Measurements from ENCODE around the gene CENPP.
A peak's percentile ranks its signal among the peaks of the same experiment; 100 is the strongest.

The CENPP gene

DNA sequence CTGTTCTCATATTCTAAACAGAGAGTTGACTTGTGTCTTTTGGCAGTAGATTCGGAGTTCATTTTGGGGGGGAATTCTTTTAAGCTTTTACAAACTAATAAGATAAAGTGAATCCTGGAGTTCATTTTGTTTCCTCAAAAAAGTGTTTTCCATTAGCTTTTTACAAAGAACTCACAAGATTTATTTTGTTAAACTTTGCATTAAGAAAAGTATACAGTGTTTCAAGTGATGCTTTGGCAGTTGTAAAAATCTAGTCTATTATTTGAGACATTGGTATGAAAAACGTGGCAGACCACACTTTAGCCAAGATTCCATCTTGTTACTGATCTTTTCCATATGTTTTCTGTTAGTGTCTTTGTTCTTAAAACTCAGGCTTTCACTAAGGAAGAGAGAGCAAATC lies 99.7 kb downstream of the CENPP start:
- DNase-seq (ENCODE audit: low read depth): no peak

DNA sequence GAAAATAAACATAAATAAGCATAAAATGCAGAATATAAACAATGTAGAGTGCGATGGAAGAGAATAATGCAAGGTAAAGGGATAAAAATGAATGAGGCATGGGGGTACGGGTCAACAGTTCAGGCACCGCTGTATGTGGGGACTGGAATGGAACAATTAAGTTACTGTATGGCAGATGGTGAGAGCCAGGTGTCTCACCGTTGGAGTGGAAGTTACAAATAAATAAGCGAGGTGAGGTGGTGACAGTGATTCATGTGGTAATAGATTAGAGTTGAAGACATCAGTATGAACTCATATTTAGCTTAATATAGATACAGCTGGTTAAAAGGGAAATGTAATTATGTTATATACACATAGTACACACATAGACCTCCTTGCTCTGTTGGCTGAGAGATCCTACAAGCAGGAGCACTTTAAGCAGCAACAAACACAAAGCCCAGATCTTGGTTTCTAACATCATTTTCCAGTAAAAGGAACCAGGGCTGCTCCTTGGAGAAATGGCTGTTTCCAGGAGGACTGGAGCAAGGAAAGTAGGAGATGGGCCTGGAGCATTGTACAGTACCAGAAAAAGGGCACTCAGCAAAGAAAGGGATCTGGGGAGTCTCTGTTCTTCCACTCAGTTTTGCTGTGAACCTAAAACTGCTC lies 100.9 kb downstream of the CENPP start:
- DNase-seq (ENCODE audit: low read depth): no peak

DNA sequence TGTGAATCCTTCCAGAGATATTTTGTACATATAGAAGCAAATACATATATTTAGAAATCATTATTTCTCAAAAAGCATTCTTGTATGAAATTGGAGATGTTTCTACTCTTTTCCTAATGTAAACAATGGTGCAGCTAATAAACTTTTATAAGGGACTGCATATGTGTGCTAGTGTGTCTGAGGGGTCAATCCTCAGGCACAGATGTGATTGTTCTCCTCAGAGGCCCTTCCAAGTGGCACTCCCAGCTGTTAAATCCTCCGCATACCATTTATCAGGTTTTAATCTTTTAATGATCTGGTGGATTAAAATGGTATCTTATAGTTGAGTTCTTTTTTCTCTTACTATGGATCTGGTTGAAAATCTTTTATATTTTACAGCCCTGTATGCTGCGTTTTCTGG lies 104.1 kb downstream of the CENPP start:
- DNase-seq (ENCODE audit: low read depth): no peak

DNA sequence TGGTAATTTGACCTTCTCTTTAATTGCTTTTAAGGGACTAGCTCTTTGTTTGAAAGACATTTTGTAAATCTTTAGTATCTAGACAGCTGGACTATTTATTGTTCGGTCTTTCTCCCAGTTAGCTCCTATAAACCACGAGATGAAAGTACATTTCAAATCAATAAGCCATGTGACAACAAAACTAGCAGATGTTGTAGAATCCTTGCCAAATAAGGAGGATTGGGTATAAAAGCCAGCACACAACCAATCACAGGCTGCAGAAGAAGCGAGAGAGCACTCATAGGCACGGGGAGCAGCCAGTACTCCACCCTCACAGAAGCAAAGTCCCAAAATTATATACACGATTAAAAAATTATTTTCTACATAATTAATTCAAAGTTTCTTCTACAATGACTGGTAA lies 106.6 kb downstream of the CENPP start:
- DNase-seq (ENCODE audit: low read depth): no peak

DNA sequence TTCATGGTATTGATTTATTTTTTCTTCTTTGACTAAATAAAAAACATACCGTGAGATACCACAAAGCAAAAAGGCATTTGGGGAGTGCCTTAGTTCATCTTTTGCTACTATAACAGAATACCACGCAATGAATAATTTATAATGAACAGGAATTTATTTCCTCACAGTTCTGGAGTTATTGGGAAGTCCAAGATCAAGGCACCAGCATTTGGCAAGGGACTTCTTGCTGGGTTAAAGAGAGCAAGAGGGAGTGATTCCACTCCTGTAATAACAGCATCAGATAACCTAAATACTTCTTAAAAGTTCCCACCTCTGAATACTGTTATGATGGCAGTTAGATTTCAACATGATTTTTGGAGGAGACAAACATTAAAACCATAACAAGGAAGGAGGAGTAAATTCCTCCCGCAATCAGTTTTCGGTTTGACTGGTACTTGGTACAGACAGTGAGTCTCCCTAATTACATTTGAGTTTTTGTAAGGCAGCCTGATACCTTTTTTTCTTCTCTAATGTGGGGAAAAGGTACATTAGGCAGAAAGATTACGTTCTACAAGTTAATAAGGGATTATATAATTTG lies 107.3 kb downstream of the CENPP start:
- DNase-seq (ENCODE audit: low read depth): no peak

DNA sequence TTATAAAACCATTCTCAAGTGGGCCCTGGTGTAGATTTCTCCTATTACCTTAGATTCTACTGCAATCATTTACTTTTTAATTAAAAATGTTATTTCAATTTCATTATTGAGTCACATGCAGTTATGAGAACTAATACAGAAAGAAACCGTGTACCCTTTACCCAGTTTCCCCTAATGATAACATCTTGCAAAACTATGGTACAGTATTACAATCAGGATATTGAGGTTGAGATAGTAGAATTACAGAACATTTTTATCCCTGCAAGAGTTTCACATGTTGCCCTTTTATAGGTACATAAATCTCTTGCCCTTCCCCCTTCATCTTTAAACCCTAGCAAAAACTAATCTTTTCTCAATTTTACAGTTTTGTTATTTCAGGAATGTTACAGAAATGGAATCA lies 109.5 kb downstream of the CENPP start:
- DNase-seq (ENCODE audit: low read depth): no peak

DNA sequence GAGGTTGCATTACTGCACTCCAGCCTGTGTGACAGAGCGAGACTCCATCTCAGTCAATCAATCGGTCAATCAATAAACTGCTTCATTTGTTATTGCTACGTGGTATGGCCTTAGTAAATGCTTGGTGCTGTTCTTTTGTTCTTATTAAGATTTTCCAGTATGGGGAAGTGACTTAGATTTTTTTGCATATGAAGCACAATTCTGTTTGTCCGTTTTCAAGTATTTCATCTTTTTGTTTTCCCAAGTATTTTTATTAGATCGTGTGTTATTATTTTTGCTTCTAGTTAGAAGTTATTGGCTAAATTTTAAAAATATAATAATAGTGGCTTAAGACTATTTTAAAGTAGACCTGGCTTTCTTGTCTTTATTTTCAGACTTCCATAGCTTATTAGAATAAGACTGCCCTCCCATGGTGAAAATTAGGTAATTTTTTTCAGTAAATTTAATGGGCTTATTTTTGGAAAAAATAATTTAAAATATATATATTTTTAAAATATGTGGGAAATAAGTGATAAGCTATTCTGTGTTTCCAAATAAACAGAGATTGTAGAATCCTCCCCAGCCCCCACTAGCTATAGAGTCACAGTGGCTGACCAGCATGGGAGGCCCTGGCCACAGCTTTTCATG lies 113.3 kb downstream of the CENPP start:
- DNase-seq (ENCODE audit: low read depth): no peak

DNA sequence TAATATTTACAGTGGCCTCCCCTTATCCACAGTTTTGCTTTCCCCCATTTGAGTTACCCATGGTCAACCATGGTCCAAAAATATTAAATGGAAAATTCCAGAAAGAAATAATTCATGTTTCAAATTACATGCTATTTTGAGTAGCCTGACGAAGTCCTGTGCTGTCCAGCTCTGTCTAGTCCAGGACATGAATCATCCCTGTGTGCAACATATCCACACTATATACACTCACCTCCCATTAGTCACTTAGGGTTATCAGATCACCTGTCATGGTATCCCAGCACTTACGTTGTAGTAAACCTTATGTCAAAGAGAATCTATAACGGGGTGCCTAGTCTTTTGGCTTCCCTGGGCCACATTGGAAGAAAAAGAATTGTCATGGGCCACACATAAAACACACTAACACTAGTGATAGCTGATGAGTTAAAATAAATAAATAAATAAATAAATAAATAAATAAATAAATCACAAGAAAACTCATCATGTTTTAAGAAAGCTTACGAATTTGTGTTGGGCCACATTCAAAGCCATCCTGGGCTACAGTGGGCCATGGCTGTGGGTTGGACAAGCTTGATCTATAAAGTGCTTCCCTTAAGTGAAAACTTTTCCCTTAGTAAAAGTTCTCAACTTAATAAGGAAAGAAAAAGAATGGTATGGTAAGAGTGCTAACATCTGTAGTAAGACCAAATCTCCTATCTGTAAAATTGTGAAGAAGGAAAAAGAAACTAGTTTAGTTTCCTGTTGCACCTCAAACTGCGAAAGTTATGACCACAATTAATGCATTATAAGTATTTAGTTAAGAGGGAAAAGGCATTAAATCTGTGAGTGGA lies 114.4 kb downstream of the CENPP start:
- no peak for DNase-seq (ENCODE audit: low read depth)

DNA sequence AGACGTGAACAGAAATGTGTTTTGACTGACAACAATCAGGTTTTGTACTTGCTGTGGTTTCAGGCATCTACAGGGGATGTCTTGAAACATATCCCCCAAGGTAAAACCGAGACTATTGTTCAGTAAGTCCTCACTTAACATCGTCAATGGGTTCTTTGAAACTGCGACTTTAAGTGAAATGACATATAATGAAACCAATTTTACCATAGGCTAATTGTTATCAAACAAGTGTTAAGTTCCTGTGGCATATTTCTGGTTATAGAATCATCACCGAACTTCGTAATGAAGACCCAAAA lies 114.9 kb downstream of the CENPP start:
- DNase-seq (ENCODE audit: low read depth): no peak

DNA sequence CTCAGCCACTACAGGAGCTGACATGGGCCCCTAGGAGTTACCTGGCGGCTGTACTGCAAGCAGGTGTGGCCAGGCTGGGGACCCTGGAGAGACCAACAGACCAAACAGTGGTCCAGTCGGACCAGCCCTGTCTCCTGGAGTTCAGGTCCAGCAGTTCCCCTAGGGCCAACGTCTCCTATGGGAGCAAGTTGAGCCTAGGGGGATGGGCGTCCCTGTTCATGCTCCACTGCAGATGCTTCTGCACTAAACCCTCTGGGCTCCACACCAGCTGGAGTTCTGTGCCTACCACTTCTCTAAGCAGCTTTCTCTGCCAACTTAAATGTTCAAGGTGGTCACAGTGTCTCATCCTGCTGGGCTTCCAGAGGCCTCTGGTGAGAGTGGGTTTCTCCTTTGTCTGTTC lies 119.1 kb downstream of the CENPP start:
- no peak for DNase-seq (ENCODE audit: low read depth)

DNA sequence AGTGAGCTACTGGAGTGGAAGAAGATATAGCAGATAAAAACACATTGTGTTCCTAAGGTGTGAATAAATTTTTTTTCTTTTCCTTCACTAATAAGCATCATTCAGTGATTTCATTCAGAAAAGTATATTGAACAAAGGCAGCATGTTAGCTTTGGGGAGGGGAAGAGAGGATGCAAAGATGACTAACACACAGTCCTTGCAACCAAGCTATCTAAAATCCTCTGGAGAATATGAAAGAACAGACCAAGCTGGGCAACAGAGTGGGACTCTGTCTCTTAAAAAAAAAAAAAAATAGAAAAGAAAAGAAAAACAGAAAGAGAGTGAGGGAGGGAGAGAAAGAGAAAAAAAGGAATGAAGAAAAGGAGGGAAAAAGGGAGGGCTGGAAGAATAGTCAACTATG lies 120.8 kb downstream of the CENPP start:
- DNase-seq (ENCODE audit: low read depth): no peak

DNA sequence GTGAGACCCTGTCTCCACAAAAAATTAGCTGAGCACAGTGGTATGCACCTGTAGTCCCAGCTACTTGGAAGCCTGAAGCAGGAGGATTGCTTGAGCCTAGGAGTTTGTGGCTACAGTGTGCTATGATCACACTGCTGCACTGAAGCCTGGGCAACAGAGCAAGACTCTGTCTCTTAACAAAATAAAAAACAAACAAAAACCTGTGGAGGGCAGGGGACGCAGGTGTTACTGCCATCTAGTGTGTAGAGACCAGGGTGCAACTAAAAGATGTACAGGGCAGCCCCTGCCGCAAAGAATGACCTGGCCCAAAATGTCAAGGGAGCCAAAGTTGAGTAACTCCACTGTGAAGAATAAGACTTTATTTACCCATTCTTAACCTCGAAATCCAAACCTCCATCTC lies 129.5 kb downstream of the CENPP start:
- DNase-seq (ENCODE audit: low read depth): no peak

DNA sequence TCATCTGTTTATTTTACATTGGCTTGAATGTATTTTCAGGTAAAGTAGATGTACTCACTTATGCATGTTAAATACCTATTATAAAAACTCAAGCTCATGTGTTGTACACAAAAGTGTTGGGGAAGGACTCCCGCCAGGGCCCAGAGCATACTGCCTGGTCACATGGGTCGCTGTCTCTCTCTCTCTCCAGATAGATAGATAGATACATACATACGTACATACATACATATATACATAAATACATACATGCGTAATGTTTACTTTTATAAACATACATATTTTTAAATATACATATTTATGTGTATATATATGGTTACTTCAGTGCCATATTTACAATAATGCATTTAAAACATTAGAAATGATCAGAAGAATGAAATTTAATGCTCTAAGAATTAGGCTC lies 131.8 kb downstream of the CENPP start:
- DNase-seq (ENCODE audit: low read depth): no peak

DNA sequence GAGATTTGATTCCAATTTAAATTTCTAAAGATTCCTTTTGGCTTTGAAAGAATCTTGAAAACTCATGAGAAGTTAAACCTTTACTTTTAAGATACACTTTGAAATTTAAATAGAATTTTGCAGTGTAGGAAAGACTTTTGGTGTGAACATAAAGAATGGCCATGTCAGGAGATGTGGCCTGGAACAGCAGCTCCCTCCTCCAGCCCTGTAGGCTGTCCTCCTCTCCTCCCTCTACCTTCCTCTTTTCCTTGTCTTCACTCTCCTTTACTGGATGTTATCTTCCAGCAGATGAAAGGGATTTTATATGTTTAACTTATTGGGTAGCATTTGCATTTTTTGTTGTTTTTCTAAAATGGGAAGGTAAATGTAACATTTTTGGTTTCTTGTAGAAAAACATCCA lies 137.6 kb downstream of the CENPP start:
- no peak for DNase-seq (ENCODE audit: low read depth)

DNA sequence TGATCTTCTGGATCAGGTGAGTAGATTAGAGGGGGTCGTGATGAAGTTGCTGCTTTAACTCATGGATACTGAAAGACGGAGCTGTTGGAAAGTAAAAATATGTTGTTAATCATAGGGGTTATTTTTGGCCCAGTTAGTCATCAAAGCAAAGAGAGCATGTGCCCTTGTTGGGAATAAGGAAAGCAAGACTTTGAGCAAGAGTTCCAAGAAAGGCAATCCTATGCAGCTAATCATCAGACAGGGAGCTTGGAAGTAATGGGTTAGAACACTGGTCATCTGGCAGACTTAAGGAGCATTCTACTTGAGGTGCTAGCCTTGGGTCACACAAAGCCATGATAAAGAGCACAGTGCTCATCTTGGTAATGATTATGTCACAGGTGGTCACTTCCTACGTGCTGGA lies 138.2 kb downstream of the CENPP start:
- peak; percentile 80 for DNase-seq (ENCODE audit: low read depth)

DNA sequence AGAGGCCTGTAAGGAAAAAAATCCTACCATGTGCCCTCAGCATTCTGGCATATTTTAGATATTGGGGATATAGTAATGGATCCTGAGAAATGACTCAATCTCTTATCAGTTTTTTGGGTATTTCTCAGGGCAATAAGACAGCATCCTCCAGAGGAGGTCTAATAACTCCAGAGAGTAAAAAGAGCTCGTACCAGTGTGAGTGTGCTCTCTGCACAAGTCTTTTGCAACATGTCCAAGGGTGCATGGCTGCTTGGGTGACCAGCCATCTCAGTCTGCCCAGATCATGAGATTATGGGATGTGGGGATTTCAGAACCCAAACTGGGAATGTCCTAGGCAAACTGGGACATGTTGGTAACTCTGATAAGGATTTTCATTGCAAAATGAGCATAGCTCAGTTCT lies 141.3 kb downstream of the CENPP start:
- DNase-seq (ENCODE audit: low read depth): no peak

DNA sequence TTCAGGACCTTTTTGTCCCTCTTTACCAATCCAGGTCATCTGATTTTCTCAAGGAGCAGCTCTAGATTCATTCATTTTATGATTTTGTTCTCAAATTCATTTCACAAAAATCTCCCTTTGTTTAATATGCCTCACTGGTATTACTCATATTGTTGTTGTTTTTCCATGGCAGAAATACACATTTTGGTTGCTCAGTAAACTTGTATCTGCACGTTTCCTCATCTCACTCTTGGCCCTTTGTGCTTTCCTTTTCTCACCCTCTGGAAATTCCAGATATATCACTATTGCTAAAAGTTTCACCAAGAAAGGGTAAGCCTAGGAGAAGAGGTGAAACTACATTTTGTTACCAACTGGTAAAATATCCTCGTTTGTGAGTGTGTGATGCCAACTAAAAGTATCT lies 141.8 kb downstream of the CENPP start:
- DNase-seq (ENCODE audit: low read depth): no peak

DNA sequence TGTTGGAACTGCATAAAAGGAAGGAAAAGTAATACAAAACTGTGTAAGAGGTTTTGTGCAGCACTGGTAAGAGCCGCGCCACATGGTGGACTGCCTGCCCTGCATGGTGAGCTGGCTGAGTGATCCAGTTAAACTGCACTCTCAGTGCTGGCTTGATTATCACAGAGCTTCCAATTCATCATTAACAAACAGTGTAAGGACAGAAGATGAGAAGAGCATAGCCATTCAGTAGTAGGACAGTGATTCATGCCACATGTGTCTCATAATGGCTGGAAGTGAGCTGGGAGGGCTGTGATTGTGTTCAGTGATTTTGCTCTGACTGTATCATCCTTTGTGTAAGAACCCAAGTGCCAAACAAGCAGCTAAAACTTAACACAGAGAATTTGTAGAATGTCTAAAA lies 142.5 kb downstream of the CENPP start:
- DNase-seq (ENCODE audit: low read depth): peak; percentile 57

DNA sequence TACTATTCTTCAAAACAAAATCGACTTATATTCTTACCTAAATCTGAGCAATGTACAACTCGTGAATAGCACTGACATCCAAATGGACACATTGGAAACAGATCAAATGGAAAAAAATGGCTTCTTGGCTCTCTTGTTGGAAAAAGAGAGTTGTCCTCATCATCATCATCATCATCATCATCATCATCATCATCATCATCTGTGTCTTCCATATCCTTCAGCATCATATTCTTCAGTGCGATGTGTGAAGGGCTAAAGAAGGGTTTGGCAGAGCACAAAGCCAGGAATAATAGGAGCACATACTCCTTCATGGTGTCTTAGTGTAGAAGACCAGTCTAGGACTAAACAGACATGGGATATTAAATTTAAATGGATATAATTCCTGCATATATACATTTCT lies 148.8 kb downstream of the CENPP start:
- no peak for DNase-seq (ENCODE audit: low read depth)

DNA sequence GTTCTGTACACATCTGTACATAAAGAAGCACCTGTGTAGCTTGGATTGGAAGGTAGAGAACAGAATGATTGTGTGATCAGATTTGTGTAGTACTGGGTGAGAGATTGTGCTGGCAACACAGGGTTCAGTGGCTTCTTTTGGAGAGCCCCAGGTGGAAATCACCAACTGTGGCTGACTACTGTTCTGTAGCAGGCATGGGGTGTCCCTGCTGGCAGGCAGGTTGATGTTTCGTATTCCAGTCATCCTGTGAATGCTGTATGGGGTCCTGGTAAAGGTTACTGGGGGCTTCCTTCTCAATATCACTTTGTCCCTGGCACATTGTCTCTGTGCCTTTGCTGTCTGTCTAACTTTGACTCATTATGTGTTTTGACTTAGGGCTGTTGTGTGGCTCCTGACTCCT lies 151.2 kb downstream of the CENPP start:
- no peak for DNase-seq (ENCODE audit: low read depth)

DNA sequence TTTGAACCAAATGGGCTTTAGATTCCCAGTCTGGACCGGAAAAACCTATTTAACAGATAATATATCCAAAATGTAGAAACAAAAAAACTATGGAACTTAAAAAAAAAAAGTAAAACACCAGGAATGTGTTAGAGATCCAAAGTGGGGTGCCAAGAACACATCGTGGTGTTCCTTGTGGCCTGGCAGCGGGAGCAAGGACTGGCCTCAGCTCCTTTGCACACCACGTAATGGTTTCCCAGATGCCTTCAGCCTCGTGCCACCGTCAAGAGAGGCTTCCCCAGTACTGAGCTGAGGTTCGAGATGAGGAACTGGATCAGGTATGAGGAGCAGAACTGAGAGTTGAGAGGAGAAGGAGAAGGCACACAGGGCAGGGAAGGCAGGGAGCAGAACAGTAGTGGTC lies 153.0 kb downstream of the CENPP start:
- DNase-seq (ENCODE audit: low read depth): no peak

DNA sequence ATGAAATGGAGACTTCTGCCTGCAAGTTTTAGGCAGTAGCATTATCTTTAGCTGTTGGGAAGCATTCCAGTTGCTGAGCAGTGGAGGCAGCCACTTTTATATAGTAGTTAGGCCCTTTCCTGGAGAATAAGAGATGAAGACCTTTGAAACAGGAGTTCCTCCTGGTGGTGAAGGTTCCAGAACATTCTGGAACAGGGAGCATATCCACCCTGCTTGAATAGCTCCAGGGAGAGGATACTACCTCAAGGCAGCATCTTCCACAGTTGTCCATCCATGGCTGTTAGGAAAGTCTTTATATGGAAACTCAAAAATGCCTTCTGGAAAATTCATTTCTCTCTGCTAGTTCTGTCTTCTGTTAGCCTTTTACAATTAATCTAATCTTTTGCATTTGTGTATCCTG lies 153.6 kb downstream of the CENPP start:
- no peak for DNase-seq (ENCODE audit: low read depth)

DNA sequence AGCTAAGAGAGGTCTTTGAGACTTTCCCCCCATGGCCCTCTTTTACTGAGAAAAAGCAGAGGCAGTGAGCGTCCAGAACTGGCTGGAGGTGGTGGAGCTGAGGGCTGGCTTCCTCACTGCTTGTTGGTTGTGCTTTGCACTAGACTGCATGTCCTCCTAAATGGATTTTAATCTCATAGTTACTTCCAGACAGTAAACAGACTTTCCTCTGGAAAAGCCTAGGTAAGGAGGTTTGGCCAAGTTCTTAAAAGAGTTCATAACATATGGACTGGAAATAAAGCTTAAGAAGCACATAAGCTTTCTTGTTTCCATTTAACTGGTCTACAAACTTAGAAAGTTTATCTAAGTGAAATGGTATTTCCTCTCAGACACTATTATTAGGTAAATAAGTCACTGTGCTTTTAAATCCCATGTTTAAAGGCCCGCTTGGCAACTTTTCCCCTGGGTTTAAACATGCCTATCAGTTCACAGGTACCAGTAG lies 154.6 kb downstream of the CENPP start:
- no peak for DNase-seq (ENCODE audit: low read depth)
